ENCODE measurements around the gene PARVB.

DNA sequence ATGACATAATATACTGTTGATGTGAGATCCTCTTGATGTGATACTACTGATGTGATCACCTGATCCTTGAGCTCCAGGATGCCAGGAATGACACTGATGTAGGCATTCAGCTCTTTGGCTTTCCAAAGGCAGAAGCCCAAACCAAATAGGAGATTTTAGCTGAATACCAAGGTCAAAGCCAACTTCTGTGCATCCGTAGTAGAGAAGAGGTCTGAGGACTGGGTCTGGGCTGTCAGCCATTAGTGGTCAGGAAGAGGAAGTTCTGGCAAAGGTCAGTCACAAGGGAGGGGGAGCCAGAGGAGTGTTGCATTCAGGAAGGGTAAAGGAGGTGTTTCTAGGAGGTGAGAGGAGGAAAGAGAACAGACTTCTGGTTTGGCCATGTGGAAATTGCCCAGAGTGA, 103.3 kb downstream of the PARVB start:
- TF ChIP-seq, protein P1, sequence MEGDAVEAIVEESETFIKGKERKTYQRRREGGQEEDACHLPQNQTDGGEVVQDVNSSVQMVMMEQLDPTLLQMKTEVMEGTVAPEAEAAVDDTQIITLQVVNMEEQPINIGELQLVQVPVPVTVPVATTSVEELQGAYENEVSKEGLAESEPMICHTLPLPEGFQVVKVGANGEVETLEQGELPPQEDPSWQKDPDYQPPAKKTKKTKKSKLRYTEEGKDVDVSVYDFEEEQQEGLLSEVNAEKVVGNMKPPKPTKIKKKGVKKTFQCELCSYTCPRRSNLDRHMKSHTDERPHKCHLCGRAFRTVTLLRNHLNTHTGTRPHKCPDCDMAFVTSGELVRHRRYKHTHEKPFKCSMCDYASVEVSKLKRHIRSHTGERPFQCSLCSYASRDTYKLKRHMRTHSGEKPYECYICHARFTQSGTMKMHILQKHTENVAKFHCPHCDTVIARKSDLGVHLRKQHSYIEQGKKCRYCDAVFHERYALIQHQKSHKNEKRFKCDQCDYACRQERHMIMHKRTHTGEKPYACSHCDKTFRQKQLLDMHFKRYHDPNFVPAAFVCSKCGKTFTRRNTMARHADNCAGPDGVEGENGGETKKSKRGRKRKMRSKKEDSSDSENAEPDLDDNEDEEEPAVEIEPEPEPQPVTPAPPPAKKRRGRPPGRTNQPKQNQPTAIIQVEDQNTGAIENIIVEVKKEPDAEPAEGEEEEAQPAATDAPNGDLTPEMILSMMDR (IDR thresholded peaks at IDR 0.05) = no peak
- TF ChIP-seq POLR2A (IDR thresholded peaks at IDR 0.05) = no peak

Data from body of pancreas (tissue), 4 donors.